HG03558 (cell line): ENCODE data around the gene PIK3CD.
"Not testable (repeated sequence)": the region's sequence is repeated elsewhere in the genome, so short reads cannot be mapped to it uniquely, and the experiment has no call there.

Experiments
- ATAC-seq: cut with Tn5 transposase; IDR thresholded peaks from one replicate; pipeline ENCODE4 v1.9.1; 2021; ENCODE audit warnings: moderate number of reproducible peaks; ENCODE audit not compliant: unreplicated experiment; ENCODE audit errors: extremely low read depth

Gene PIK3CD

GRCh38 chr1:9687120-9687873, 35.8 kb downstream of the PIK3CD start:
- peak; percentile 39 for ATAC-seq

GRCh38 chr1:9687874-9688582, 36.5 kb downstream of the PIK3CD start:
- no peak for ATAC-seq

- ATAC-seq = no peak
These were observed 37.1 kb downstream of the PIK3CD start for GRCh38 chr1:9688599-9688998.

- ATAC-seq = no peak
These were observed 37.6 kb downstream of the PIK3CD start for GRCh38 chr1:9689011-9689706.

GRCh38 chr1:9689971-9690381, 38.4 kb downstream of the PIK3CD start:
- ATAC-seq = no peak

GRCh38 chr1:9690440-9691107, 39.0 kb downstream of the PIK3CD start:
- ATAC-seq = no peak

- no peak for ATAC-seq
These were observed 39.5 kb downstream of the PIK3CD start for GRCh38 chr1:9691108-9691445.

GRCh38 chr1:9691691-9692090, 40.2 kb downstream of the PIK3CD start:
- no peak for ATAC-seq

GRCh38 chr1:9696793-9697192, 45.3 kb downstream of the PIK3CD start:
- ATAC-seq = no peak

- no peak for ATAC-seq
These were observed 47.8 kb downstream of the PIK3CD start for GRCh38 chr1:9699361-9699760.

- ATAC-seq = no peak
These were observed 48.8 kb downstream of the PIK3CD start for GRCh38 chr1:9700340-9700739.

- no peak for ATAC-seq
These were observed 50.1 kb downstream of the PIK3CD start for GRCh38 chr1:9701665-9702064.

- no peak for ATAC-seq
These were observed 51.6 kb downstream of the PIK3CD start for GRCh38 chr1:9703165-9703509.

GRCh38 chr1:9703681-9704080, 52.1 kb downstream of the PIK3CD start:
- ATAC-seq = no peak

- ATAC-seq = no peak
These were observed 54.0 kb downstream of the PIK3CD start for GRCh38 chr1:9705337-9706093.

- no peak for ATAC-seq
These were observed 54.6 kb downstream of the PIK3CD start for GRCh38 chr1:9706178-9706577.

GRCh38 chr1:9710037-9710436, 58.5 kb downstream of the PIK3CD start:
- no peak for ATAC-seq

- no peak for ATAC-seq
These were observed 60.0 kb downstream of the PIK3CD start for GRCh38 chr1:9711466-9712020.

- ATAC-seq = not testable (repeated sequence)
These were observed 61.2 kb downstream of the PIK3CD start for GRCh38 chr1:9712767-9713166.

- no peak for ATAC-seq
These were observed 62.8 kb downstream of the PIK3CD start for GRCh38 chr1:9714257-9714718.
